Erythroblast (primary cell): Measurements from ENCODE around the gene BSN.

Source experiments
- GATA1 ChIP-seq: IDR thresholded peaks from 2 replicates; pipeline ENCODE4 v1.6.1; 2011; ENCODE audit warnings: low read depth, mild to moderate bottlenecking, control low read depth, low read length, moderate library complexity
- POLR2A ChIP-seq: IDR thresholded peaks from 2 replicates; pipeline ENCODE4 v1.6.1; 2011; ENCODE audit warnings: mild to moderate bottlenecking, low read length

DNA sequence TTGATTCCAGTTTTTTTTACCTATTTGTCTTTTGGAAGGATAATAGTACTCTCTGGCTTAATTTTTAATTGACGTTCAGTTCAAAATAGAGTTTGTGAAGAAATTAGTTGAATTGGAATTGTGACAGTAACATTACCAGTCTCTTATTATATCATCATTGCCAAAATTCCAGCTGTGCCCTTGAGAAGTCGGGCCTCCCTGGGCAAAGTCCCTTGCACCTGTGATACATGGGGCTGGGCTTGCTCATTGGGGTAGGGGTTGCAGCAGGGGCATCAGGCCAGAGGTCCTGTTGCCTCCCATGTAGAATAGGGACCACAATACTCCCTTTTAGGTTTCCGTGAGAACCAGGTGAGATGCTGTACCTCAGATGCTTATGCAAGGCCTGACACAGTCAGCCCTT is 92.0 kb downstream of the BSN start:
- TF ChIP-seq POLR2A (no peak), GATA1 (no peak)
